ENCODE measurements around the gene MYO18B. TPM values are rescaled to one million over a fixed set of nuclear protein-coding genes. Genes with fewer than 3 reads are reported as not detected.

Gene MYO18B
- total RNA-seq, 2 experiments from 2014 or later = 0.11 to 0.22 TPM

DNA sequence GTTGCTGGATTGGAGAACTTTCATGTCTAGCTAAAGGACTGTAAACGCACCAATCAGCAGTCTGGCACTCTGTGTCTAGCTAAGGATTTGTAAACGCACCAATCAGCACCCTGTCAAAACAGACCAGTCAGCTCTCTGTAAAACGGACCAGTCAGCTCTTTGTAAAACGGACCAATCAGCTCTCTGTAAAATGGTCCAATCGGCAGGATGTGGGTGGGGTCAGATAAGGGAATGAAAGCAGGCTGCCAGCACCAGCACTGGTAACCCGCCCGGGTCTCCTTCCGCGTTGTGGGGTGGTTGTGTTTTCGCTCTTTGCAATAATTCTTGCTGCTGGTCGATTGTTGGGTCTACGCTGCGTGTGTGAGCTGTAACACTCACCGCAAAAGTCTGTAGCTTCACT is 11.3 kb downstream of the MYO18B start:
- DNase-seq (no peak), ATAC-seq (ENCODE audit: poor library complexity) (no peak)
- H3K4me1 ChIP-seq (ENCODE audit: insufficient read depth, low read length) = no peaks in the 10 kb centered on the region
- no peaks in the 10 kb centered on the region for H3K9me3 ChIP-seq (ENCODE audit: control insufficient read depth in 1 of 2, insufficient read depth in 1 of 2, low read length in 2 of 2)
- no peaks in the 10 kb centered on the region for H3K27me3 Mint-ChIP-seq
- CTCF ChIA-PET = no interaction called here
- H3K27ac Mint-ChIP-seq = no peak overlapping the region
- TF ChIP-seq, protein P1, sequence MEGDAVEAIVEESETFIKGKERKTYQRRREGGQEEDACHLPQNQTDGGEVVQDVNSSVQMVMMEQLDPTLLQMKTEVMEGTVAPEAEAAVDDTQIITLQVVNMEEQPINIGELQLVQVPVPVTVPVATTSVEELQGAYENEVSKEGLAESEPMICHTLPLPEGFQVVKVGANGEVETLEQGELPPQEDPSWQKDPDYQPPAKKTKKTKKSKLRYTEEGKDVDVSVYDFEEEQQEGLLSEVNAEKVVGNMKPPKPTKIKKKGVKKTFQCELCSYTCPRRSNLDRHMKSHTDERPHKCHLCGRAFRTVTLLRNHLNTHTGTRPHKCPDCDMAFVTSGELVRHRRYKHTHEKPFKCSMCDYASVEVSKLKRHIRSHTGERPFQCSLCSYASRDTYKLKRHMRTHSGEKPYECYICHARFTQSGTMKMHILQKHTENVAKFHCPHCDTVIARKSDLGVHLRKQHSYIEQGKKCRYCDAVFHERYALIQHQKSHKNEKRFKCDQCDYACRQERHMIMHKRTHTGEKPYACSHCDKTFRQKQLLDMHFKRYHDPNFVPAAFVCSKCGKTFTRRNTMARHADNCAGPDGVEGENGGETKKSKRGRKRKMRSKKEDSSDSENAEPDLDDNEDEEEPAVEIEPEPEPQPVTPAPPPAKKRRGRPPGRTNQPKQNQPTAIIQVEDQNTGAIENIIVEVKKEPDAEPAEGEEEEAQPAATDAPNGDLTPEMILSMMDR (IDR thresholded peaks at IDR 0.05) = no peak
- POLR2A ChIA-PET = no interaction called here
- H3K4me3 ChIP-seq (ENCODE audit: low read length) = no peak overlapping the region
- H3K27ac ChIP-seq (ENCODE audit: low read depth in 1 of 2, low read length in 2 of 2) = no peak overlapping the region
- intact Hi-C loops (cut with DNase I, micrococcal nuclease) = no loop called here
- H3K36me3 Mint-ChIP-seq (ENCODE audit: low read depth) = no peaks in the 10 kb centered on the region
- no peak overlapping the region for H3K4me3 Mint-ChIP-seq
- no peaks in the 10 kb centered on the region for H3K9me3 Mint-ChIP-seq
- H3K27me3 ChIP-seq (ENCODE audit: control insufficient read depth in 1 of 2, insufficient read depth in 2 of 2, low read length in 2 of 2) = no peaks in the 10 kb centered on the region
- H3K36me3 ChIP-seq (ENCODE audit: insufficient read depth, low read length) = no peaks in the 10 kb centered on the region
- H3K4me1 Mint-ChIP-seq (ENCODE audit: low read depth) = no peaks in the 10 kb centered on the region

DNA sequence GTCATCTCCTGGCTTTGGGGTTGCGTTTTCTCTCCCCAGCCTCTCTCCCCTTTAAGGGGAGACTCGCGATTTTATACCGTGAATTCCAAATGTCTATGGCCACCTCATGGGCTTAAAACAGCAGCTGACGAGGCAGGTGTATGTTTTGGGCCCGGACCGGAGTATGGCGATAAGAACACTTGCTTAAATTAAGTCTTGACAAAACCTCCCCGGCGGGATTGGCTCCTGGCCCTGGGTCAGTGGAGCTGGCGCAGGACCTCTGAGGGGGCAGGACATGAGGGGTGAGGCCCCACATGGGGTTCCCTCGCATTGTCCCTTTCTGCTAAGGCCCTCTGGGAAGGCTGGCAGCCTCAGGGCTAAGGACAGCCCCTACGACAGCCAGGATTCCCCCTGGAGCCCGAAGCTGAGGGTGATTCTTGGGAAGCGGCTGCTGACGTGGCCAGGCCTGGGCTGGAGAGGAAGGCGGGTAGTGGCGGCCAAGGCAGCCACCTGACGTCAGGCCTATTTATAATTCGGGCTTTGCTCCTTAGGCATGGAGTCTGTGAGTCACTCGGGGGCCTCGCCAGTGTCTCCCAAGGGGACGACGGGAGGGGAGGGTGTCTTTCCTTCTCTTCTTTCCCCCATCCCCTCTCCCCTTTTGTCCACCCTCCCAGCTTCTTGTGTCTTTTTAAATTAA is 12.7 kb downstream of the MYO18B start:
- Histone ChIP-seq H3K9me3 (ENCODE audit: control insufficient read depth in 1 of 2, insufficient read depth in 1 of 2, low read length in 2 of 2) (no peaks in the 10 kb centered on the region), H3K27me3 (ENCODE audit: control insufficient read depth in 1 of 2, insufficient read depth in 2 of 2, low read length in 2 of 2) (no peaks in the 10 kb centered on the region), H3K27ac (ENCODE audit: low read depth in 1 of 2, low read length in 2 of 2) (no peak overlapping the region), H3K4me1 (ENCODE audit: insufficient read depth, low read length) (no peaks in the 10 kb centered on the region), H3K4me3 (ENCODE audit: low read length) (no peak overlapping the region), H3K36me3 (ENCODE audit: insufficient read depth, low read length) (no peaks in the 10 kb centered on the region)
- no peak overlapping the region for H3K27ac Mint-ChIP-seq
- intact Hi-C loops (cut with DNase I, micrococcal nuclease) = no loop called here
- TF ChIP-seq, protein P1 (IDR thresholded peaks at IDR 0.05) = no peak
- CTCF ChIA-PET = no interaction called here
- ATAC-seq (ENCODE audit: poor library complexity) = no peak
- no peaks in the 10 kb centered on the region for H3K36me3 Mint-ChIP-seq (ENCODE audit: low read depth)
- H3K4me1 Mint-ChIP-seq (ENCODE audit: low read depth) = no peaks in the 10 kb centered on the region
- POLR2A ChIA-PET = no interaction called here
- no peaks in the 10 kb centered on the region for H3K27me3 Mint-ChIP-seq
- DNase-seq = no peak
- no peaks in the 10 kb centered on the region for H3K9me3 Mint-ChIP-seq
- no peak overlapping the region for H3K4me3 Mint-ChIP-seq

DNA sequence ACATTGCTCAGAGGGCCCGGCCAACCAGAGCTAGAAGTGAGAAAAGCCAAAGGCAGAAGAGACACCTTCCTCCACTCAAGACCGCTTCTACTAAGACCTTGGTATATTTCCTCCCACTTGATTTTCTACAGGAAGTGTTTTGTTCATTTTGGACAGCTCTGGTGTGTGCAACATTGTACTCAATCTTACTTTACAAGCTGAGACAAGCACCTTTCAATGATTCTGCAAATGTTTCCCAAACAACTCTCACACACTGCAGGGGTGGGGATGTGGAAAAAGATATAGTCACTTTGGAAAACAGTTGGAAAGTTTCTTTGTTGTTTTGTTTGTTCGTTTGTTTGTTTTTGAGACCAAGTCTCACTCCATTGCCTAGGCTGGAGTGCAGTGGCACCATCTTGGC is 15.7 kb downstream of the MYO18B start:
- H3K9me3 Mint-ChIP-seq = no peaks in the 10 kb centered on the region
- ATAC-seq (ENCODE audit: poor library complexity) (no peak), DNase-seq (no peak)
- no peak overlapping the region for H3K27ac Mint-ChIP-seq
- no peaks in the 10 kb centered on the region for H3K36me3 Mint-ChIP-seq (ENCODE audit: low read depth)
- H3K4me3 Mint-ChIP-seq = no peak overlapping the region
- H3K27me3 Mint-ChIP-seq = no peaks in the 10 kb centered on the region
- Histone ChIP-seq H3K4me1 (ENCODE audit: insufficient read depth, low read length) (no peaks in the 10 kb centered on the region), H3K9me3 (ENCODE audit: control insufficient read depth in 1 of 2, insufficient read depth in 1 of 2, low read length in 2 of 2) (no peaks in the 10 kb centered on the region), H3K4me3 (ENCODE audit: low read length) (no peak overlapping the region), H3K36me3 (ENCODE audit: insufficient read depth, low read length) (no peaks in the 10 kb centered on the region), H3K27me3 (ENCODE audit: control insufficient read depth in 1 of 2, insufficient read depth in 2 of 2, low read length in 2 of 2) (peaks cover 0 to 3% of the 10 kb centered on the region in 2 experiments), H3K27ac (ENCODE audit: low read depth in 1 of 2, low read length in 2 of 2) (no peak overlapping the region)
- CTCF ChIA-PET = interaction anchor here (0.6 kb wide), 1 partner anchor 19 kb away, joined by 3 read pairs; no protein-coding TSS in a partner anchor
- H3K4me1 Mint-ChIP-seq (ENCODE audit: low read depth) = no peaks in the 10 kb centered on the region
- POLR2A ChIA-PET = no interaction called here
- intact Hi-C loops (cut with DNase I, micrococcal nuclease) = no loop called here
- TF ChIP-seq, protein P1 (IDR thresholded peaks at IDR 0.05) = no peak

All from CD4-positive, alpha-beta T cell (primary cell).